Stimulated activated CD8-positive, alpha-beta memory T cell treated with anti-CD3 and anti-CD28 coated beads, Interleukin-15, amount 100 ng/mL, for 48 hours (primary cell): ENCODE results near the gene PPIE.

ENCODE experiments used
- DNase-seq, 2 donors: peaks; one replicate each; pipeline ENCODE4 v3.0.0-alpha.2; 2020; ENCODE audit warnings: low read depth in 2 of 2

The PPIE gene

DNA sequence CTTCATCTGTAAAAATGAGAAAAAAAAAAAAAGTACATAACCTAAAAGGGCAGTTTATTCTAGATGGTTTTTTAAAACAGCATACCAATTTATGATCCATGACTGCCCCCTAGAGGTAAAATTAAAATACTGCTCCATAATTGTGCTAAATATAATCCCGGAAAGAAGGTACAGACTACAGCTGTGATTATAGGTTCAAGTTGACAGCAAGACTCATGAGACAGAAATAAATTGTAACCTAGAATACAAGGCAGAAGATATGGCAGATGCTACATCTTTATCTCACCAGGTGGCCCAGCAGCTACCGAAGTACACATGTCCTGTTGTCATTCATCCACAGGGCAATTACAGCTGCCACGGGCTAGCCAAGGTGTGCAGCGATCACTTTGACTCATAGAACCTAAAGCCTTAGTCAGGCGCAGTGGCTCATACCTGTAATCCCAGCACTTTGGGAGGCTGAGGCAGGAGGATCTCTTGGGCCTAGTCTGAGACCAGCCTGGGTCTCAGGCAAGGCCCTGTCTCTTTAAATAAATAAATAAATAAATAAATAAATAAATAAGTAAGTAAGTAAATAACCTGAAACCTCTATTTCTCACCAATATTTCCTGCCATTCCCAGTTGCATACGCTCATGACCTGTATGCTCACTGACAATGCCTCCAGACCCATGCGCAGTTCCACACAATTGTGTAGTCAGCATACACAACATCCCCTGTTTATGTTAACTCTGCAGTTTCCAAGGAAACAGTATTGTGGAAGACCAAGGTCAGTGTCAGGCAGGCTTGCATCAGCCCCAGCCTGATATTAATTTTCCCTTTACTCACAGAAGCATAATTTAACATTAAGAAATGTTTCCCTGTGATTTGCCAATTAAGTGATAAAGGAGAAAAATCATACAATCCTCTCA is 18.3 kb upstream of the PPIE start:
- no peak for DNase-seq

- DNase-seq: no peak
These were observed 17.0 kb upstream of the PPIE start for GRCh38 chr1:39721664-39722063.

GRCh38 chr1:39722495-39722894 is 16.2 kb upstream of the PPIE start:
- no peak for DNase-seq

DNA sequence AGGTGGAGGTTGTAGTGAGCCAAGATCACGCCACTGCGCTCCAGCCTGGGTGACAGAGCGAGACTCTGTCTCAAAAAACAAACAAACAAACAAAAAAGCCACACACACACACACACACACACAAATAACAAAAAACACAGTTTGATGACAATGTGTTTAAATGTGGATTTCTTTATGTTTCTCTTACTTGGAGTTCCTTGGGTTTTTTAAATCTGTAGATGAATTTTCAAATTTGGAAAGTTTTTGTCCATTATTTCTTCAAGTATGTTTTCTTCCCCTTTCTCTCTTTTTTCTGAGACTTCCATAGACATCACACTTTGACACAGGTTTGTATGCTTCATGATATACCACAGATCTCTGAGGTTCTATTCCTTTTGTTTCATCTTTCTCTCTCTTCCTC is 12.1 kb upstream of the PPIE start:
- no peak for DNase-seq

- DNase-seq: no peak
These were observed 11.3 kb upstream of the PPIE start for GRCh38 chr1:39727221-39727931.

- DNase-seq: no peak
These were observed 10.8 kb upstream of the PPIE start for GRCh38 chr1:39727932-39728317.

GRCh38 chr1:39729030-39729429 is 9.7 kb upstream of the PPIE start:
- no peak for DNase-seq

GRCh38 chr1:39729842-39730241 is 8.8 kb upstream of the PPIE start:
- DNase-seq: no peak

DNA sequence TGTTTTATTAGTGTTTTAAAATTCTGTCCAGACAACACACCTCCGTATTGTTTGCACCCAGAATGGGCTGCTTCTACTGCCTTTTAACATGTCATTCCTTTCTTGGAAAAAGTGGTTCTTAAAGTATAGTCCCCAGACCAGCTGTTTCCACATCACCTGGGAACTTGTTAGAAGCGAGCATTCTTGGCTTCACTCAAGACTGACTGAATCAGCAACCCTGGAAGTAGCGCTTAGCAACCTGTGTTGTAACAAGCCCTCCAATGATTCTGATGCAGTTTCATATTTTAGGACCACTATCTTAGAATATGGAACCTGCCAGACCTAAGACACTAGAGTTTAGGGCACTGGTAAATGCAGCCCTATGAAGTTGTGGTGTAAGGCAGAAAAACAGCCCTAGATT is 6.0 kb upstream of the PPIE start:
- DNase-seq: no peak

- DNase-seq: no peak
These were observed 5.5 kb upstream of the PPIE start for GRCh38 chr1:39733161-39733560.

- DNase-seq: no peak
These were observed 3.0 kb upstream of the PPIE start for GRCh38 chr1:39735731-39736130.

DNA sequence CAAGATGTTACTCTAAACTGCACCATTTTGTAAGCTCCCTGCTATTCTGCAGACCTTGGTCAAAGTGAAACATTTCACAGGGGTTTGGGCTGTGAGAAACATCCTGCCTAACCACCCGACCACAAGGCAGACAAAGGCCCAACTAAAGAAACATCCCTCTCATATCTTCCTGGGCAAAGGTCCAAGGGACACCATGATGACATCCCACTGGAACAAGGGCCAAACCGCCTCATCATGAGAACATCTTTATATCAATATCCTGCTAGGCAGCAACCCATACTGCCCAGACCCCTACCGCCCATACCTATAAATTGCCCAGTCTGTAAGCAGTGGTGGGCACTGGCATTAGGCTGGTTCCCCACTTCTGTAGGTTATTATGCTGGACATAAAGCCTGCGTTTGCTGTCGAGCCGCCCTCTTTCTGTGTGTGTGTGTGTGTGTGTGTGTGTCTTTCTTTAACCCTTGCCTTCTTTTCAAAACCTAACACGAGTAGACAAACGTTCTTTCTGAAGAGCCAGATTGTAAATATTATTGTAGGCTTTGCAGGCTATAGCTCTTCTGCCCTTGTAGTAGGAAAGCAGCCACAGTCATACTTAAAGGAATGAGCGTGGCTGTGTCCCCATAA is 1.0 kb upstream of the PPIE start:
- no peak for DNase-seq

GRCh38 chr1:39745016-39745670 is 6.5 kb downstream of the PPIE start:
- DNase-seq: no peak

DNA sequence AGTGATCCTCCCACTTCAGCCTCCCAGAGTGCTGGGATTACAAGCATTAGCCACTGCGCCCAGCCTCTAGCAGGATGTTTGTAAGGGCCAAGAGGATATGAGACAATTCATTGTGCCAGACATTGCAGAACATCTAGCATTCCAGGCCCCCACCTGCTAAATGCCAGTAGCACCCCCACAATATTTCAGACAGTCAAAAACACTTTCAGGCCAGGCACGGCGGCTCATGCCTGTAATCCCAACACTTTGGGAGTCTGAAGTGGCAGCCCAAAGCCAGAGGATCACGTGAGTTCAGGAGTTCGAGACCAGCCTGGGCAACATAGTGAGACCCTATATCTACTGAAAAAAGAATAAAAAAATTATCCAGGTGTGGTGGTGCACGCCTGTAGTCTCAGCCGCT is 12.9 kb downstream of the PPIE start:
- DNase-seq: no peak

GRCh38 chr1:39752703-39753102 is 14.0 kb downstream of the PPIE start:
- no peak for DNase-seq

- DNase-seq: no peak
These were observed 14.7 kb downstream of the PPIE start for GRCh38 chr1:39753132-39754025.

DNA sequence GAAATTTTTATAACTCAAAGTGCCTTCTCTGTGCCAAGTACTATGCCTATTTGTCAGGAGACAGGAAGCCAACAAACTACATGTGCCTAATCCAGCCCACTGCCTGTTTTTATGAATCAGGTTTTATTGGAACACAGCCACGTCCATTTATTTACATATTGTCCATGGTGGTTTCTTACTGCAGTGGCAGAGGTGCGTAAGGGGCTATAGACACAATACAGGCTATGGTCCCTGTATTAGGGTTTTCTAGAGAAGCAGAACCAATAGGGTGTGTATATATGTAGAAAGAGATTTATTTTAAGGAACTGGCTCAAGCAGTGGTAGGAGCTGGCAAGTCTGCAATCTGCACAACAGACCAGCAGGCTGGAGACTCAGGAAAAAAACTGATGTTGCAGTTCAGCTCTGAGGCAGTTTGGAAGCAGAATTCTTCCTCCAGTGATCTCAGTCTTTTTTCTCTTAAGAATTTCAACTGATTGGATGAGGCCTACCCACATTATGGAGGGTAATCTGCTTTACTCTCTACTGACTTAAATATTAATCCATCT is 15.4 kb downstream of the PPIE start:
- no peak for DNase-seq

DNA sequence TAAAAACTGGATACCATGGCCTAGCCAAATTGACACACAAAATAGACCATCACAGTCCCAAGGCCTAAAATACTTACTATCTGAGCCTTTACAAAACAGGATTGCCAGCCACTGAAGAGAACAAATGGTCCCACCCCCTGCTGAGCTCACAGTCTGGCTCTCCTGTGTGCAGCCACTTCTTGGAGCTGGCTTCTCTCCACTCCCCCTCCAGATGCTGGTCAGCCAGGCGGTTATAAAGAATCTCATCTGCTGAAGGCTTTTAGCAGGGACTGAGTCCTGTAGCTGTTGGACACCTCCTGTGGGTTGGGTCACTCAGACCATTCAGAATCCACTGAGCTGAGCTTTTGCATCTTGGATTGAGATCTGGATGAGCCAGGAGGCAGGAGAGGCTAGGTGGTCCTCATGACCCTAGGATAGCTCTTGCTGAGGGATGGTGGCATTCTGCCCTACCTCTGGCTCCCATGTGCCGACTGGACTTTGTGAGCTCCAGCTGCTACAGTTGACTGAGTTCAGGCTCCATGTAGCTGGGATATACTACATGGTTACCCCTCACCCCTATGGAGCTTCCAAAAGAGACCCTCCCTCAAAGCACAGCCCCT is 16.3 kb downstream of the PPIE start:
- no peak for DNase-seq

DNA sequence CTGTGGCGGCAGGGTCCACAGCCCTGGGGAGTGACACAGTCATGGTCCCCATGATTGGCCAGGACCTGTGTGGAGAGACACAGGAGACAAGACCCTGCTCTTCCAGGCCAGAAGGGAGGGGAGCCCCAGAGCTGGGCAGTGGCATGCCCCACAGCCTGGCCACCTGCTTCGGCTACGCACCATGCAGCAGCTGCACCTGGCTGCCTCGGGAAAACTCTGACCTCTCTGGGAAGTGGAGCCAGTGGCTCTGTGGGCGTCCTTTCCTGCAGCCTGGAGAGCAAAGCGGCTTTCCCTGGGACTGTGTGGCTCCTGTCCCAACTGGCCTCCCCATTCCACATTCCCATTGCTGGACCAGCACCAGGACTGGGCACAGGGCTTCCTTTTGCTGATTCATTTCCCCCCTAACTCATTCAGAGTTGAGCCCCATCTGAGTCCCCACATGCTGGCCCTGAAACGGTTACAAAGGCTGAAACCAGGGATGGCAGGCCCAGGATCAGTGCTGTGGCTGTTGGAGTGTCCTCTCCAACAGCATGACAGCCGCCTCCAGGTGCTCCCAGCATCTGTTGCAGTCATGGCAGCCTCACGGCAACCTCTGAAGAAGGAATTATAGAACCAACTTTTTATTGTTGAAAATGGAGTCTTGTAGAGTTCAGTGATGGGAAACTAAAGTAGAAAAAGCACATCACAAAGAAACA is 17.4 kb downstream of the PPIE start:
- no peak for DNase-seq

DNA sequence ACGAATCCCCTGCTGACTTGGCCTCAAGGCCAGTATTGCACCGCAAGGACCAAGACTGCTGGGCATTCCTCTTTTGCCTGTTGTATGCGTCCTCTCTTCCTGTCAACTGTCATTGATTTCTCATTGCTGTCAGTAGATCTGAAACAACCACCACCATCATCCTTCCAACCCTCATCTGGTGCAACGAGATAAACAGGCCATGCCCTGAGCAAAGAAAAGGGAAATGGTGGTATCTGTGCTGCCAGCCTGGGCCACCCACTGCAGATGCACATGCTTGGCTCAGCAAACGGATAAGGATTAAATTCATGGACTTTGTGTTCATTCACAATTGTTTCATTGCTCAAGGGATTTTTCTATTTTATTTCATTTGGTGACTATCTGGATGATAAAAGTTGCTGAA is 18.8 kb downstream of the PPIE start:
- no peak for DNase-seq
